ENCODE measurements around the gene TK1. TPM values are rescaled to one million over a fixed set of nuclear protein-coding genes. Genes with fewer than 3 reads are reported as not detected.

The TK1 gene
- total RNA-seq, 4 donors from 2014 or later = 1.0 to 9.1 (median 7.0) TPM

- peak overlapping the region; percentile 89 for H3K27ac ChIP-seq
- no peak for TF ChIP-seq POLR2AphosphoS5 (IDR thresholded peaks at IDR 0.05)
- no peak for TF ChIP-seq EP300 (IDR thresholded peaks at IDR 0.05)
- no peak for TF ChIP-seq POLR2A (IDR thresholded peaks at IDR 0.05)
- peaks cover 39% of the 10 kb centered on the region for H3K36me3 ChIP-seq
- no peaks in the 10 kb centered on the region for H3K27me3 ChIP-seq
- 70% methylated on average over 4 of the region's 6 CpGs for WGBS
- H3K9me3 ChIP-seq = no peaks in the 10 kb centered on the region
- peaks cover 75% of the 10 kb centered on the region for H3K4me1 ChIP-seq
- H3K4me3 ChIP-seq = peak overlapping the region; percentile 69
- DNase-seq (ENCODE audit: low spot score in 2 of 2) = no peak
Observed at GRCh38 chr17:78126895-78127238, 60.0 kb downstream of the TK1 start.

DNA sequence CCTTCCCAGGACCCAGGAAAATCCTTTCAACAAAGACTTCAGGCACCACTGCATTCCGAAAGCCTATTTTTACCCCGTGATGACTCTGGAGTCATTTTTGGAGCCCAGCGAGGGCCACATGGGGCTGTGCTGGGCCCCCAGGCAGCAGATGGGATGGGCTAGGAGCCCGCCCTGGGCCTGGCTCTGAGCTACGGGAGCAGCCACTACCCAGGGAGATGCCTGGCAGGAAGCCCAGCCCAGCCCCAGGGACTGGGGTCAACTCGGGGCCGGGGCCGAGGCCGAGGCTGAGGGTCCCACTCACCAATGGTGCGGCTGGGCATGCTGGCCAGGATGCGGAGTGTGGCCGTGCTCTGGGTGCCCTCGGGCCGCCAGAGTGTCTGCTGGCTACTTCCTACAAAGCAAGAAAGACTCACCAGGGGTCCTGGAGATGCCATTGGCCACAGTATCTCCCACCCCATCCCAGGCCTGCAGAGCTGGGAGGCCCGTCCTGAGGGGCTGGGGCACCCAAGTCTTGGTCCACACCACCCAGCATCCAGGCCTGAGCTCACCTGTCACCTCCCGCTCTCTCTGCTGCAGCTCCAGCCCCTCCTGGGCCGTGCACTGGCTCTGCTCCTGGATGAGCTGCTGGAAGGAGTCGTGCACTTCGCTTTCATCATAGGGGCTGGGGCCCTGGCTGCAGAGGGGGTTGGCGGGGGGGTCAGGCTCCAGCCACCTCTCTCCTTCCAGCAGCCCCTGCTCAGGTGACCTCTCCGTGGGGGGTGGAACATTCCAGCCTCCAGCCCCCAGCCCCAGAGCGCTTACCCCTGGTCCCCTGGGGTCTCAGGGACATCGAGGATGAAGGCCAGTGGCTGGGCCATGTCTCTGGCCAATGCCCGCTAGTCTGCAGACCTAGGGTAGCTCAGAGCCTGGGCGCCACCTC lies 60.6 kb downstream of the TK1 start:
- Histone ChIP-seq H3K27me3 (no peaks in the 10 kb centered on the region), H3K27ac (peak overlapping the region; percentile 5), H3K4me3 (peak overlapping the region; percentile 69), H3K36me3 (peaks cover 46% of the 10 kb centered on the region), H3K9me3 (no peaks in the 10 kb centered on the region), H3K4me1 (peaks cover 69% of the 10 kb centered on the region)
- 100% methylated on average over 5 of the region's 25 CpGs for WGBS
- TF ChIP-seq POLR2A (IDR thresholded peaks at IDR 0.05) = no peak
- TF ChIP-seq EP300 (IDR thresholded peaks at IDR 0.05) = no peak
- no peak for TF ChIP-seq CTCF (IDR thresholded peaks at IDR 0.05)
- no peak for TF ChIP-seq POLR2AphosphoS5 (IDR thresholded peaks at IDR 0.05)
- no peak for DNase-seq (ENCODE audit: low spot score in 2 of 2)

DNA sequence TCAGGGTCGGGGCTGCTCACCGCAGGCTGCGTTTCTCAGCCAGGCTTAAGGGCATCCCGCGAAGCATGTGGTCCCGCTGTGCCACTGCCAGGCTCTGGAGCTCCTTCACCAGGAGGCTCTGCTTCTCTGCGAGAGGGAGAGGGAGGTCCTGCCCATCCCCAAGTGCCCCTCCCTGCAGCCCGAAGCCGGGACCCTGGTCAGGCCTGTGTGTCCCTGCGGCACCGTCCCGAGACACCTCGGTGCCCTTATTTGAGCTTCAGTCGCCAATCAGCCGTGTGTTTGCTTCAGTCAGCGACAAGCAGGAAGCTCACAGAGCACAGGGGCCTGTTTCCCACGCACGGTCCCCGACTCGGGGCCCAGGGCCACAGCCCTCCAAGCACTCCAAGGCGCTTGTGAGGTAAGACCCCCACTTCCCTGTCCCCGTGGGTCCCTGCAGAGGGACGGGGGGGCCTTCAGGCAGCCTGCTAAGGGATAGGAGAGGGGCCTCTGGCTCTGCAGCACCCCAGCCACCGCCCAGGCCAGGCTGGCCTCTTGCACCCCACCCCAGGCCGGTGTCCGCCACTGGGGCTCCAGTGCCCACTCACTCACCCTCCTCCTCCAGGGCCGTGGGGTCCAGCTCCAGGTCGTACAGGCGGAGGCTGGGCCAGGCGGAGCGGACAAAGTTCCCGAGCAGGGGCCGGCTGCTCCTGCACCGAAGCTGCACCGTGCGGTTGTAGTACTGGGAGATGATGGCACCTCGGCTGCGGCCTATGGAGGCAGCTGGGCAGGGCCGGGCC lies 61.5 kb downstream of the TK1 start:
- peaks cover 53% of the 10 kb centered on the region for H3K36me3 ChIP-seq
- H3K4me1 ChIP-seq = peaks cover 61% of the 10 kb centered on the region
- peak in 1 of 2 donors; percentile 63 for DNase-seq (ENCODE audit: low spot score in 2 of 2)
- no peaks in the 10 kb centered on the region for H3K9me3 ChIP-seq
- 73% methylated on average over 5 of the region's 39 CpGs for WGBS
- H3K4me3 ChIP-seq = no peak overlapping the region
- peak overlapping the region; percentile 5 for H3K27ac ChIP-seq
- TF ChIP-seq CTCF (IDR thresholded peaks at IDR 0.05) = no peak
- TF ChIP-seq POLR2A (IDR thresholded peaks at IDR 0.05) = no peak
- no peak for TF ChIP-seq POLR2AphosphoS5 (IDR thresholded peaks at IDR 0.05)
- TF ChIP-seq EP300 (IDR thresholded peaks at IDR 0.05) = no peak
- no peaks in the 10 kb centered on the region for H3K27me3 ChIP-seq

GRCh38 chr17:78124836-78125137 lies 62.1 kb downstream of the TK1 start:
- Histone ChIP-seq H3K4me1 (peaks cover 56% of the 10 kb centered on the region), H3K27me3 (no peaks in the 10 kb centered on the region), H3K36me3 (peaks cover 53% of the 10 kb centered on the region), H3K27ac (no peak overlapping the region), H3K9me3 (no peaks in the 10 kb centered on the region), H3K4me3 (no peak overlapping the region)
- 86% methylated on average over 7 of the region's 12 CpGs for WGBS
- TF ChIP-seq POLR2A (IDR thresholded peaks at IDR 0.05) (no peak), POLR2AphosphoS5 (IDR thresholded peaks at IDR 0.05) (no peak), CTCF (IDR thresholded peaks at IDR 0.05) (no peak), EP300 (IDR thresholded peaks at IDR 0.05) (no peak)
- no peak for DNase-seq (ENCODE audit: low spot score in 2 of 2)

Other genes with a start within 250 kb of the TK1 start
- gene TNRC6C, start 228.3 kb downstream of the TK1 start, total RNA-seq = 10 to 100 TPM in 2 of 4 donors, 1 to 10 TPM in 2; 4.8 to 14.5 (median 11.6) TPM
- 10 to 100 TPM; 27.9 to 48.8 (median 32.0) TPM for gene TMC6, start 58.3 kb downstream of the TK1 start, total RNA-seq
- gene TMC8, start 56.3 kb downstream of the TK1 start, total RNA-seq = 1 to 10 TPM in 2 of 4 donors, under 1 TPM in 2; 0.36 to 6.4 (median 1.8) TPM
- gene C17orf99, start 40.7 kb downstream of the TK1 start, total RNA-seq = 1 to 10 TPM in 3 of 4 donors, not detected in 1; 1.4 to 2.7 (median 2.1) TPM
- gene SYNGR2, start 18.5 kb downstream of the TK1 start, total RNA-seq = 100 to 1,000 TPM; 127 to 139 (median 133) TPM
- 10 to 100 TPM; 43.9 to 78.3 (median 66.1) TPM for gene AFMID, start 310 bp upstream of the TK1 start, total RNA-seq
- 1 to 10 TPM; 3.7 to 9.6 (median 5.5) TPM for gene BIRC5, start 27.2 kb upstream of the TK1 start, total RNA-seq
- not detected for gene TMEM235, start 44.6 kb upstream of the TK1 start, total RNA-seq
- gene SOCS3, start 173.0 kb upstream of the TK1 start, total RNA-seq = 100 to 1,000 TPM in 1 of 4 donors, 10 to 100 TPM in 3; 33.2 to 264 (median 60.9) TPM
- 10 to 100 TPM; 23.9 to 51.7 (median 34.2) TPM for gene PGS1, start 191.6 kb upstream of the TK1 start, total RNA-seq

All from suprapubic skin (tissue), 4 donors.